Right lobe of liver (tissue), 4 donors: ENCODE results near the gene CTBP1.

Experiments used
- POLR2A ChIP-seq: fragments of 450-650 bp; IDR thresholded peaks from one replicate; pipeline ENCODE4 v1.6.1; 2017; ENCODE audit warnings: antibody characterized with exemption, mild to moderate bottlenecking
- TF ChIP-seq, protein P1 (sequence below), 4 donors: fragments of 200-600 bp in 3 of 4; fragments of 450-650 bp in 1 of 4; IDR thresholded peaks; one replicate each; pipeline versions ENCODE4 v1.5.1 to v1.8.0; 2016 to 2022; ENCODE audit warnings: antibody characterized with exemption in 4 of 4, mild to moderate bottlenecking in 2 of 4
- donor health status: DM: no; HTN: no; CAD: no.
- donor health status: DM: no; HTN: no; CAD: no.
- donor health status: DM: no; HTN: yes; CAD: no.

DNA sequence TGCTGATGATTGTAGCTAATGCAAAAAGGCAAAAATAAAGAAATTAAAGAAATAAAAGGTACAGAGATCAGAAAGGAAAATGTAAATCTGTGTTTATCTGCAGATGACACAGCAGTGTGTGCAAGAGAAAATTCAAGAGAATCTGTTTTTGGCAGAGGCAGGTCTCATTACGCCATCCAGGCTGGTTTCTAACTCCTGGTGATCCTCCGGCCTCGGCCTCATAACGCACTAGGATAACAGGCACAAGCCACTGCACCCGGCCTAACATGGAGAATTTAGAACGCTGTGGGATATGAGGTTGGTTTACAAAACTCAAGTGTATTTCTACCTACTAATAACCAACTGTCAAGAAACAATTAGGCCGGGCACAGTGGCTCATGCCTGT, 29.4 kb downstream of the CTBP1 start:
- TF ChIP-seq, protein P1, sequence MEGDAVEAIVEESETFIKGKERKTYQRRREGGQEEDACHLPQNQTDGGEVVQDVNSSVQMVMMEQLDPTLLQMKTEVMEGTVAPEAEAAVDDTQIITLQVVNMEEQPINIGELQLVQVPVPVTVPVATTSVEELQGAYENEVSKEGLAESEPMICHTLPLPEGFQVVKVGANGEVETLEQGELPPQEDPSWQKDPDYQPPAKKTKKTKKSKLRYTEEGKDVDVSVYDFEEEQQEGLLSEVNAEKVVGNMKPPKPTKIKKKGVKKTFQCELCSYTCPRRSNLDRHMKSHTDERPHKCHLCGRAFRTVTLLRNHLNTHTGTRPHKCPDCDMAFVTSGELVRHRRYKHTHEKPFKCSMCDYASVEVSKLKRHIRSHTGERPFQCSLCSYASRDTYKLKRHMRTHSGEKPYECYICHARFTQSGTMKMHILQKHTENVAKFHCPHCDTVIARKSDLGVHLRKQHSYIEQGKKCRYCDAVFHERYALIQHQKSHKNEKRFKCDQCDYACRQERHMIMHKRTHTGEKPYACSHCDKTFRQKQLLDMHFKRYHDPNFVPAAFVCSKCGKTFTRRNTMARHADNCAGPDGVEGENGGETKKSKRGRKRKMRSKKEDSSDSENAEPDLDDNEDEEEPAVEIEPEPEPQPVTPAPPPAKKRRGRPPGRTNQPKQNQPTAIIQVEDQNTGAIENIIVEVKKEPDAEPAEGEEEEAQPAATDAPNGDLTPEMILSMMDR (IDR thresholded peaks at IDR 0.05): no peak
- no peak for TF ChIP-seq POLR2A
